ENCODE results near the gene CTSC. TPM values are rescaled to one million over a fixed set of nuclear protein-coding genes. Genes with fewer than 3 reads are reported as not detected.

The CTSC gene
- total RNA-seq, 1 donor from 2014 or later: 149 TPM

DNA sequence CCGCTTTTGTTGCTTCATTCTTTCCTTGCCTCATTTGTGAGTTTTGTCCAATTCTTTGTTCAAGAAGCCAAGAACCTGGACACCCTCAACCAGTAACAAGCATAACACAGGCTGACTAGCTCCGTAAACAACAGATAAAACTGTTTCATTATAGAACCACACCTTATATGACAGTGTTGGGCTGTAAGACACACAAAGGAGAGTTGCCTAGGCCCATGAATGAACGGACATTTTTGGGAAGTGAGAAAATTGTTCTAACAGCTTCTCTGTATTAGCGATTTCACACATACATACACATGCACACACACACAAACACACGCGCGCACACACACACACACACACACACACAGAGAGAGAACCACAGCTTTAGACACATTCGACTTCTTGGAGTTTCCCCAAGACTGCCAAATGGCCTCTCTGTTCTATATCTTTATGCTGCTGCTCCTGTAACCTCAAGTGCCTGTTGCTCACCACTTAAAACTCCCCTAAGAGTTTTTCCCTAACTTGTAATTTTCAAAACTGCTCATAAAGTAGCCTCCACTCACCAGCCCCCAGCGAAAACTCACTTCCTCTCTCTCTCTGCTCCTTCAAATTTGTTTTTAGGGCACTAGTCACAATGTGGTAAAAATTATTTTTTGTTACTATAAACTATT is 35.9 kb downstream of the CTSC start:
- no peak for TF ChIP-seq CTCF (conservative IDR thresholded peaks at IDR 0.05; ENCODE audit: low read depth, low read length)
- H3K4me3 ChIP-seq (ENCODE audit: low read depth, low read length): no peak overlapping the region
- no peak for DNase-seq (ENCODE audit: low read depth)

- H3K4me3 ChIP-seq (ENCODE audit: low read depth, low read length): no peak overlapping the region
- TF ChIP-seq CTCF (conservative IDR thresholded peaks at IDR 0.05; ENCODE audit: low read depth, low read length): no peak
- DNase-seq (ENCODE audit: low read depth): no peak
Observed at GRCh38 chr11:88300888-88301487, 36.5 kb downstream of the CTSC start.

DNA sequence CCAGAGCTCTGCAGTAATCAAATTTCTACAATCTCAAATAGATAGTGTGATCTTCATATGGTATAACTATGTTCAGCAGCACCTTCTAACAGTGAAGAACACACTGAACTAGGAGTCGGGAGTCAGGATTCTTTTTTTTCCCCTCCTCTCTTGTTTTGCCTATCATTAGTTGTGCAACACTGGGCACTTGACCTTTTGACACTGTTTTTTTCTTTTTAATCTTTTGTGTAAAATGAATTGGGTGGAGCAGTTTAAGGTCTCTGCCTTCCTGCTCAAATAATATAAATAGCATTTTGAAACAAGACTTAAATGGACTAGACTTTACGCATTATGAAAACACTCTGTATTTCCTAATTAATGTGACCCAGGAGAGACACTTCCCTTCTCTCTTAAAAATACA is 39.7 kb downstream of the CTSC start:
- H3K4me3 ChIP-seq (ENCODE audit: low read depth, low read length): no peak overlapping the region
- TF ChIP-seq CTCF (conservative IDR thresholded peaks at IDR 0.05; ENCODE audit: low read depth, low read length): no peak
- DNase-seq (ENCODE audit: low read depth): no peak

DNA sequence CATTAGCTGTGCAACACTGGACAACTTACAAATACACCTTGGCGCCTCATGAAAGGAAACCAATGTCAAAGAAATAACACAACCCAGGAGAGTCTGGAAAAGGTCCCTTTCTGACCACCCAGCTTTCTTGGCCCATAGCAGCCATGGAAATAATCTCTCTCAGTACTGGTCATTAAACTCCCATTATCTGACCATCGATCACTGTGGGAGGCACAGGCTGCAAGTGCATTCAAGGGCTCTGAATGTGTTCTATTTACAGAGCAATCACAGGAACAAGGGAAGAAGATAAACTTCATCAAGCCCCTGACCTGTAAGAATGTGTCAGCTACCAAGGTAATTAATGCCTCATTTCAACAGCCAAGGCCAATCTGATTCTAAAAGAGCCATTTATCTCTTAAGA is 40.1 kb downstream of the CTSC start:
- no peak for TF ChIP-seq CTCF (conservative IDR thresholded peaks at IDR 0.05; ENCODE audit: low read depth, low read length)
- no peak overlapping the region for H3K4me3 ChIP-seq (ENCODE audit: low read depth, low read length)
- DNase-seq (ENCODE audit: low read depth): no peak

- no peak overlapping the region for H3K4me3 ChIP-seq (ENCODE audit: low read depth, low read length)
- DNase-seq (ENCODE audit: low read depth): no peak
- TF ChIP-seq CTCF (conservative IDR thresholded peaks at IDR 0.05; ENCODE audit: low read depth, low read length): no peak
Observed at GRCh38 chr11:88295028-88295427, 42.5 kb downstream of the CTSC start.

- no peak overlapping the region for H3K4me3 ChIP-seq (ENCODE audit: low read depth, low read length)
- no peak for TF ChIP-seq CTCF (conservative IDR thresholded peaks at IDR 0.05; ENCODE audit: low read depth, low read length)
- no peak for DNase-seq (ENCODE audit: low read depth)
Observed at GRCh38 chr11:88293931-88294330, 43.6 kb downstream of the CTSC start.

All from epithelial cell of proximal tubule (primary cell).